Activated gamma-delta T cell (primary cell): ENCODE data around the gene RRP15.
"Not testable (repeated sequence)": the region's sequence is repeated elsewhere in the genome, so short reads cannot be mapped to it uniquely, and the experiment has no call there.

Experiments used
- DNase-seq: peaks from one replicate; lab custom pipeline; 2025; lab: John Stamatoyannopoulos, UW

RRP15 gene

GRCh38 chr1:218297461-218297860 lies 12.4 kb downstream of the RRP15 start:
- no peak for DNase-seq

- DNase-seq, result no peak
Observed at GRCh38 chr1:218297867-218298266, 12.8 kb downstream of the RRP15 start.

GRCh38 chr1:218298398-218298797 lies 13.3 kb downstream of the RRP15 start:
- DNase-seq, result no peak

GRCh38 chr1:218299416-218299815 lies 14.3 kb downstream of the RRP15 start:
- DNase-seq, result no peak

- no peak for DNase-seq
Observed at GRCh38 chr1:218301217-218301616, 16.1 kb downstream of the RRP15 start.

GRCh38 chr1:218302155-218302554 lies 17.1 kb downstream of the RRP15 start:
- DNase-seq, result no peak

- DNase-seq, result no peak
Observed at GRCh38 chr1:218303176-218303879, 18.2 kb downstream of the RRP15 start.

- DNase-seq, result no peak
Observed at GRCh38 chr1:218304281-218305039, 19.4 kb downstream of the RRP15 start.

- DNase-seq, result no peak
Observed at GRCh38 chr1:218305472-218306064, 20.5 kb downstream of the RRP15 start.

- DNase-seq, result no peak
Observed at GRCh38 chr1:218312509-218312908, 27.4 kb downstream of the RRP15 start.

- no peak for DNase-seq
Observed at GRCh38 chr1:218314316-218314715, 29.2 kb downstream of the RRP15 start.

GRCh38 chr1:218315638-218316037 lies 30.5 kb downstream of the RRP15 start:
- no peak for DNase-seq

GRCh38 chr1:218317061-218317460 lies 32.0 kb downstream of the RRP15 start:
- DNase-seq, result no peak

GRCh38 chr1:218320182-218320581 lies 35.1 kb downstream of the RRP15 start:
- DNase-seq, result not testable (repeated sequence)

- DNase-seq, result no peak
Observed at GRCh38 chr1:218322762-218323161, 37.7 kb downstream of the RRP15 start.

GRCh38 chr1:218323568-218324225 lies 38.6 kb downstream of the RRP15 start:
- no peak for DNase-seq

GRCh38 chr1:218324226-218324580 lies 39.1 kb downstream of the RRP15 start:
- no peak for DNase-seq

- no peak for DNase-seq
Observed at GRCh38 chr1:218328769-218329168, 43.7 kb downstream of the RRP15 start.

- no peak for DNase-seq
Observed at GRCh38 chr1:218330043-218330623, 45.0 kb downstream of the RRP15 start.

- no peak for DNase-seq
Observed at GRCh38 chr1:218332416-218332815, 47.3 kb downstream of the RRP15 start.

- DNase-seq, result no peak
Observed at GRCh38 chr1:218336328-218336727, 51.2 kb downstream of the RRP15 start.

- no peak for DNase-seq
Observed at GRCh38 chr1:218339267-218339831, 54.3 kb downstream of the RRP15 start.
